GM21737 (cell line): ENCODE results near the gene ADCY1.

Source experiments
- ATAC-seq: cut with Tn5 transposase; IDR thresholded peaks from one replicate; pipeline ENCODE4 v1.9.1; 2021; ENCODE audit warnings: mild to moderate bottlenecking, moderate library complexity; ENCODE audit not compliant: unreplicated experiment

The ADCY1 gene

GRCh38 chr7:45576249-45576929 is 2.2 kb downstream of the ADCY1 start:
- no peak for ATAC-seq

- no peak for ATAC-seq
These were observed 3.9 kb downstream of the ADCY1 start for GRCh38 chr7:45578022-45578421.

GRCh38 chr7:45578467-45578866 is 4.3 kb downstream of the ADCY1 start:
- no peak for ATAC-seq

GRCh38 chr7:45579391-45579801 is 5.2 kb downstream of the ADCY1 start:
- ATAC-seq: no peak

- no peak for ATAC-seq
These were observed 6.1 kb downstream of the ADCY1 start for GRCh38 chr7:45580053-45580872.

- no peak for ATAC-seq
These were observed 7.2 kb downstream of the ADCY1 start for GRCh38 chr7:45581271-45581780.

- no peak for ATAC-seq
These were observed 8.1 kb downstream of the ADCY1 start for GRCh38 chr7:45582136-45582749.

GRCh38 chr7:45582868-45583277 is 8.7 kb downstream of the ADCY1 start:
- ATAC-seq: no peak

GRCh38 chr7:45583296-45583695 is 9.1 kb downstream of the ADCY1 start:
- no peak for ATAC-seq

- ATAC-seq: no peak
These were observed 10.4 kb downstream of the ADCY1 start for GRCh38 chr7:45584261-45585210.

- ATAC-seq: no peak
These were observed 11.5 kb downstream of the ADCY1 start for GRCh38 chr7:45585628-45586027.

- ATAC-seq: no peak
These were observed 12.7 kb downstream of the ADCY1 start for GRCh38 chr7:45586542-45587520.

- no peak for ATAC-seq
These were observed 14.3 kb downstream of the ADCY1 start for GRCh38 chr7:45588466-45588865.

GRCh38 chr7:45589061-45589460 is 14.9 kb downstream of the ADCY1 start:
- no peak for ATAC-seq

GRCh38 chr7:45589915-45590678 is 15.9 kb downstream of the ADCY1 start:
- ATAC-seq: no peak

GRCh38 chr7:45590679-45591057 is 16.5 kb downstream of the ADCY1 start:
- ATAC-seq: no peak

GRCh38 chr7:45591101-45591906 is 17.1 kb downstream of the ADCY1 start:
- no peak for ATAC-seq
